Measurements from ENCODE around the gene ABHD6.

GRCh38 chr3:58250093-58250707 is 12.6 kb downstream of the ABHD6 start:
- TF ChIP-seq, protein P1, sequence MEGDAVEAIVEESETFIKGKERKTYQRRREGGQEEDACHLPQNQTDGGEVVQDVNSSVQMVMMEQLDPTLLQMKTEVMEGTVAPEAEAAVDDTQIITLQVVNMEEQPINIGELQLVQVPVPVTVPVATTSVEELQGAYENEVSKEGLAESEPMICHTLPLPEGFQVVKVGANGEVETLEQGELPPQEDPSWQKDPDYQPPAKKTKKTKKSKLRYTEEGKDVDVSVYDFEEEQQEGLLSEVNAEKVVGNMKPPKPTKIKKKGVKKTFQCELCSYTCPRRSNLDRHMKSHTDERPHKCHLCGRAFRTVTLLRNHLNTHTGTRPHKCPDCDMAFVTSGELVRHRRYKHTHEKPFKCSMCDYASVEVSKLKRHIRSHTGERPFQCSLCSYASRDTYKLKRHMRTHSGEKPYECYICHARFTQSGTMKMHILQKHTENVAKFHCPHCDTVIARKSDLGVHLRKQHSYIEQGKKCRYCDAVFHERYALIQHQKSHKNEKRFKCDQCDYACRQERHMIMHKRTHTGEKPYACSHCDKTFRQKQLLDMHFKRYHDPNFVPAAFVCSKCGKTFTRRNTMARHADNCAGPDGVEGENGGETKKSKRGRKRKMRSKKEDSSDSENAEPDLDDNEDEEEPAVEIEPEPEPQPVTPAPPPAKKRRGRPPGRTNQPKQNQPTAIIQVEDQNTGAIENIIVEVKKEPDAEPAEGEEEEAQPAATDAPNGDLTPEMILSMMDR (IDR thresholded peaks at IDR 0.05; ENCODE audit: insufficient read depth, low read length, poor library complexity, severe bottlenecking): no peak
- TF ChIP-seq EZH2phosphoT487 (conservative IDR thresholded peaks at IDR 0.05; ENCODE audit: low read length): no peak

Data from SU-DHL-6 (cell line).